Body of pancreas (tissue), 4 donors: Measurements from ENCODE around the gene PPP1R9A.

Source experiments
- POLR2A ChIP-seq, 3 donors: fragments of 450-650 bp; IDR thresholded peaks; one replicate each; pipeline ENCODE4 v1.6.1; 2016; ENCODE audit warnings: antibody characterized with exemption in 3 of 3, mild to moderate bottlenecking in 2 of 3
- TF ChIP-seq, protein P1 (sequence below), 7 experiments: fragments of 450-650 bp in 4 of 7; fragments of 200-600 bp in 3 of 7; sonication (generic) in 3 of 7; IDR thresholded peaks; one replicate each; pipeline ENCODE4 v1.5.1; 2016 to 2019; ENCODE audit warnings: antibody characterized with exemption in 7 of 7

DNA sequence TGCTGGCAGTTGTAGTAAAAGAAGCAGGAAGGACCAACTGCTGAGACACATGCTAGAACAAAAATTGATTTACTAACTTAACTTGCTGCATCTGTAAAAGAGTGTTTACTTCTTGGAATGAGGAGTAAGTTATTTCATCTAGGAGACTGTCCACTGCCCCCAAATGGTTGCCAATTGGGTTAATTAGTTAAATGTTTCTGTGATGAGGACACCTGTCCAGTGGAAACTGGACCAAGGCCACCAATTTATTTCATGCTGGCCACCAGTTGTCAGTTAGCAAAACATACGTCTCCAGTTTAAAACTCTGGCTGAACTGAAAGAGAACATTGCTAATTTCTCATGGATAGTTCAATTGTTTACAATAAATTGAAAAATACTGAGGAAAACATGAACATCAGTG lies 191.7 kb downstream of the PPP1R9A start:
- TF ChIP-seq POLR2A (IDR thresholded peaks at IDR 0.05) = no peak
- TF ChIP-seq, protein P1, sequence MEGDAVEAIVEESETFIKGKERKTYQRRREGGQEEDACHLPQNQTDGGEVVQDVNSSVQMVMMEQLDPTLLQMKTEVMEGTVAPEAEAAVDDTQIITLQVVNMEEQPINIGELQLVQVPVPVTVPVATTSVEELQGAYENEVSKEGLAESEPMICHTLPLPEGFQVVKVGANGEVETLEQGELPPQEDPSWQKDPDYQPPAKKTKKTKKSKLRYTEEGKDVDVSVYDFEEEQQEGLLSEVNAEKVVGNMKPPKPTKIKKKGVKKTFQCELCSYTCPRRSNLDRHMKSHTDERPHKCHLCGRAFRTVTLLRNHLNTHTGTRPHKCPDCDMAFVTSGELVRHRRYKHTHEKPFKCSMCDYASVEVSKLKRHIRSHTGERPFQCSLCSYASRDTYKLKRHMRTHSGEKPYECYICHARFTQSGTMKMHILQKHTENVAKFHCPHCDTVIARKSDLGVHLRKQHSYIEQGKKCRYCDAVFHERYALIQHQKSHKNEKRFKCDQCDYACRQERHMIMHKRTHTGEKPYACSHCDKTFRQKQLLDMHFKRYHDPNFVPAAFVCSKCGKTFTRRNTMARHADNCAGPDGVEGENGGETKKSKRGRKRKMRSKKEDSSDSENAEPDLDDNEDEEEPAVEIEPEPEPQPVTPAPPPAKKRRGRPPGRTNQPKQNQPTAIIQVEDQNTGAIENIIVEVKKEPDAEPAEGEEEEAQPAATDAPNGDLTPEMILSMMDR (IDR thresholded peaks at IDR 0.05) = no peak
